Lung (tissue), 12 donors: ENCODE results near the gene PCDHA13. TPM values are rescaled to one million over a fixed set of nuclear protein-coding genes. Genes with fewer than 3 reads are reported as not detected.

Source experiments
- ATAC-seq: fragments of 200-7000 bp; cut with Tn5 transposase; one replicate; pipeline ENCODE4 v1.9.1; 2020; ENCODE audit warnings: moderate number of reproducible peaks; ENCODE audit not compliant: insufficient read depth, low FRiP score
- DNase-seq, 3 donors: peaks; one replicate each; pipeline ENCODE4 v3.0.0-alpha.2; 2013 to 2017
- H3K27ac ChIP-seq, 2 donors: one replicate each; pipeline ENCODE4 v1.5.1; 2013; ENCODE audit warnings: mild to moderate bottlenecking in 2 of 2, moderate library complexity in 2 of 2, control low read depth in 1 of 2, inconsistent platforms in 1 of 2, low read depth in 1 of 2, low read length in 1 of 2
- H3K27me3 ChIP-seq, 3 donors: one replicate each; pipeline ENCODE4 v1.5.1; 2013; ENCODE audit warnings: low read length in 2 of 3; ENCODE audit not compliant: control insufficient read depth in 3 of 3, insufficient read depth in 3 of 3
- H3K36me3 ChIP-seq, 4 donors: one replicate each; pipeline ENCODE4 v1.5.1; 2013; ENCODE audit warnings: low read length in 4 of 4, mild to moderate bottlenecking in 1 of 4, moderate library complexity in 1 of 4; ENCODE audit not compliant: control insufficient read depth in 4 of 4, insufficient read depth in 4 of 4
- H3K4me1 ChIP-seq, 5 donors: one replicate each; pipeline ENCODE4 v1.5.1; 2013; ENCODE audit warnings: low read length in 5 of 5, mild to moderate bottlenecking in 2 of 5, moderate library complexity in 1 of 5; ENCODE audit not compliant: control insufficient read depth in 5 of 5, insufficient read depth in 5 of 5
- H3K4me3 ChIP-seq: one replicate; pipeline ENCODE4 v1.5.1; 2013; ENCODE audit warnings: mild to moderate bottlenecking, control low read depth, moderate library complexity
- H3K9ac ChIP-seq, 2 donors: one replicate each; pipeline ENCODE4 v1.5.1; 2013; ENCODE audit warnings: low read length in 2 of 2, control low read depth in 1 of 2; ENCODE audit not compliant: insufficient read depth in 1 of 2
- H3K9me3 ChIP-seq, 4 donors: one replicate each; pipeline ENCODE4 v1.5.1; 2013; ENCODE audit warnings: low read length in 3 of 4, mild to moderate bottlenecking in 1 of 4, moderate library complexity in 1 of 4; ENCODE audit not compliant: control insufficient read depth in 4 of 4, insufficient read depth in 3 of 4
- CTCF ChIP-seq: IDR thresholded peaks from 2 replicates; pipeline ENCODE4 v1.5.1; 2012; ENCODE audit warnings: mild to moderate bottlenecking; ENCODE audit errors: control extremely low read depth, extremely low read depth
- WGBS, 2 donors: extraction: QIAGEN DNeasy Blood & Tissue Kit; methylation state at CpG; one replicate each; pipeline ENCODE4 v1.1.7; 2013; 5-methylcytosine and 5-hydroxymethylcytosine counted together
- polyA plus RNA-seq, 2 donors: library from polyadenylated mRNA; stranded (reverse); fragments of 200-250 nt; gene quantifications; one replicate each; pipeline ENCODE4 v1.2.1, GENCODE V29; 2013
- total RNA-seq, 2 donors: library from RNA; depleted of rRNA in 1 of 2; stranded (reverse); fragments of >200 nt in 1 of 2; gene quantifications; one replicate each; pipeline ENCODE4 v1.2.1, GENCODE V29; 2014 to 2021
- donor health status: control.
- donor health status: control.
- donor health status: Bipolar disorder and iron deficiency.
- donor health status: healthy.
- donor health status: DM: yes; HTN: yes; CAD: no.

The PCDHA13 gene
- total and polyA plus RNA-seq, 4 donors = 0.15 to 2.9 (median 0.89) TPM

GRCh38 chr5:140877262-140877581, 4.7 kb upstream of the PCDHA13 start:
- 47 to 52% methylated on average over 37 of the region's 37 CpGs for WGBS, 2 donors
- Histone ChIP-seq H3K27me3 (no peaks in the 10 kb centered on the region), H3K9ac (no peak overlapping the region), H3K4me1 (peaks cover 0 to 2% (median 0%) of the 10 kb centered on the region in 5 donors), H3K4me3 (no peak overlapping the region), H3K27ac (no peak overlapping the region), H3K36me3 (no peaks in the 10 kb centered on the region), H3K9me3 (peaks cover 2 to 23% (median 4%) of the 10 kb centered on the region in 4 donors)
- TF ChIP-seq CTCF = no peak
- ATAC-seq = no peak
- DNase-seq = no peak

- H3K27ac ChIP-seq = no peak overlapping the region
- H3K4me1 ChIP-seq = peaks cover 0 to 5% (median 0%) of the 10 kb centered on the region in 5 donors
- H3K9ac ChIP-seq = no peak overlapping the region
- TF ChIP-seq CTCF = no peak
- H3K4me3 ChIP-seq = no peak overlapping the region
- DNase-seq = peak in 2 of 3 donors; percentile 1 to 9
- H3K9me3 ChIP-seq = peaks cover 4 to 20% (median 7%) of the 10 kb centered on the region in 4 donors
- ATAC-seq = peak; percentile 27
- H3K36me3 ChIP-seq = no peaks in the 10 kb centered on the region
- H3K27me3 ChIP-seq = peaks cover 0 to 8% (median 0%) of the 10 kb centered on the region in 3 donors
- 15 to 19% methylated on average over 12 of the region's 12 CpGs for WGBS, 2 donors
Measured at GRCh38 chr5:140882591-140882899, 621 bp downstream of the PCDHA13 start.

GRCh38 chr5:140883373-140883772, 1.4 kb downstream of the PCDHA13 start:
- TF ChIP-seq CTCF = no peak
- Histone ChIP-seq H3K4me3 (no peak overlapping the region), H3K27ac (no peak overlapping the region), H3K27me3 (peaks cover 0 to 8% (median 0%) of the 10 kb centered on the region in 3 donors), H3K36me3 (no peaks in the 10 kb centered on the region), H3K4me1 (peaks cover 0 to 5% (median 0%) of the 10 kb centered on the region in 5 donors), H3K9ac (no peak overlapping the region), H3K9me3 (peaks cover 4 to 20% (median 7%) of the 10 kb centered on the region in 4 donors)
- 37 to 45% methylated on average over 41 of the region's 41 CpGs for WGBS, 2 donors
- ATAC-seq = no peak
- no peak for DNase-seq

GRCh38 chr5:140883927-140884697, 2.2 kb downstream of the PCDHA13 start:
- H3K4me3 ChIP-seq = no peak overlapping the region
- H3K4me1 ChIP-seq = peaks cover 0 to 5% (median 0%) of the 10 kb centered on the region in 5 donors
- peaks cover 0 to 8% (median 0%) of the 10 kb centered on the region in 3 donors for H3K27me3 ChIP-seq
- no peaks in the 10 kb centered on the region for H3K36me3 ChIP-seq
- ATAC-seq = no peak
- H3K9ac ChIP-seq = no peak overlapping the region
- no peak for TF ChIP-seq CTCF
- 37 to 44% methylated on average over 79 of the region's 79 CpGs for WGBS, 2 donors
- DNase-seq = no peak
- H3K9me3 ChIP-seq = peaks cover 4 to 20% (median 7%) of the 10 kb centered on the region in 4 donors
- H3K27ac ChIP-seq = no peak overlapping the region
